Lung microvascular endothelial cell (primary cell): ENCODE measurements around the gene GRID2. TPM values are rescaled to one million over a fixed set of nuclear protein-coding genes. Genes with fewer than 3 reads are reported as not detected.

Experiments used
- DNase-seq, 2 donors: peaks; one replicate each; pipeline versions ENCODE4 v3.0.0 to v3.0.0-alpha.2; 2010; ENCODE audit warnings: low read depth in 2 of 2
- total RNA-seq: library from RNA; depleted of rRNA; stranded (reverse); fragments of >200 nt; gene quantifications from 2 replicates; pipeline ENCODE4 v1.2.1, GENCODE V29; 2014

The GRID2 gene
- total RNA-seq, 1 donor from 2014 or later: not detected

GRCh38 chr4:93786149-93786548, 1482.4 kb downstream of the GRID2 start:
- no peak for DNase-seq

DNA sequence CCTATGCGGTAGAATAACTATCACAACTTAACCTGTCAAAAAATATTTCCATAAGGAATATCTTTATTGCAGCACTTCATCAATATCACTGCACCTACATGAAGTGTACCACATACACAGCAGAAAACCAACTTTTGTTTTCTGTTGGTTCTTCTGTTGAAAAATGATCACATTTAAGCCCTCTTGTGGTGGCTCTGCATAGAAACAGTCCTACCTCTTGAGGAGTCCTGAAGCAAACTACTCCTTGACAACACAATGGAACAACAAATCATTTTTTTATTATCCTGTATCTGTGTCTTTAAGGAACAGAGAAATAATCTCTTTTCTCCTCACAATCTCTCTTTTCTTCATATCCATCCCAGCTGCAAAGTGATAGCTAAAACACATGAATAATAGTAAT, 1484.9 kb downstream of the GRID2 start:
- DNase-seq: peak; percentile 5 to 22

- peak; percentile 43 to 60 for DNase-seq
Observed at GRCh38 chr4:93791570-93792195, 1487.9 kb downstream of the GRID2 start.

- no peak for DNase-seq
Observed at GRCh38 chr4:93802045-93802444, 1498.3 kb downstream of the GRID2 start.

- DNase-seq: no peak
Observed at GRCh38 chr4:93809773-93810172, 1506.0 kb downstream of the GRID2 start.

DNA sequence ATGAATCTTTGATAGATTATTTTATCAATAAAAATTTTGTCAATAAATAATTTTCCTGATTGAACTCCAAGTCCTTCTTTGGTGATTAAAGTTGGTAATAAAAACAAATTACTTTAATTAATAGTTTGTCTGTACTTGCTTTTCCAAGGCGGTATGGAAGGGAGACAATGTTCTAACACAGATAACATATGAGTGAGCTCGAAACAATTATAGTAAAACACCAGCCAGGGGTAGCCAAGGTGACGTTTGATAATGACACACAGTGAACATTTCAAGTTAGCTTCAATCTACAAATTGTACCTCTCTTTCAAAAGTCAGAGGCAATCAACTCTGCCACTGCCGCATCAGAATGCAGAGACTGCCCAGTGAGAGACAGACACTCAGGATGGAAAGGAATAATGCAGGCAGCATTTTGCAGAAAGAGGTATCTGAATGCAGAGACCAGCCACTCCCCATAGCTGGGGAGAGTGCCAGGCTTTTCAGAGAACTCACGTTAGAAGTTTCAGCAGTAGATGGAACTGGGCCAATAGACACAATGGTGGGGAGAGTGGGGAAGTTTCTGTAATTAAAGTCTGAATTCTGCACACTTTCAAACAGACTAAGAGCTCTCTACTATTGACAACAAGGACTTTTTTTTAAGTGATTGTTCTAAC, 1506.7 kb downstream of the GRID2 start:
- DNase-seq: peak in 1 of 2 donors; percentile 14

GRCh38 chr4:93813092-93813491, 1509.3 kb downstream of the GRID2 start:
- no peak for DNase-seq

DNA sequence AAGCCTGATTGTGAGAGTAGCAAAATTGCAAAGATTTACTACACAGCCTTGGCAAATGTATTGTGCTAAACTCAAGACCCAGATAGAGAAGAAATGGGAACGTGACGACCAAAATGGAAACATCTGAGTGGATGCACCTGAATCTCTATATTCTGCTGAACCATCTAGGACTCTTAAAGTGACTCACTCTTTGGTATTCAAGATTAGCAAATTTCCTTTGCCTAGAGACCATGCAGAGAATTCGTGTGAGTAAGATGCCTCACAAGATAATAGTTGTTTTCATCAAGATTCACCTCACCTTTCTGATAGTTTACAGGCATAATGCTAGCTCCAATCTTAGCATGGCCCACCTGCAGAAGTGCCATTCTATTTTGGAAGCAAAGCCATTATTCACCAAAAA, 1510.4 kb downstream of the GRID2 start:
- no peak for DNase-seq

DNA sequence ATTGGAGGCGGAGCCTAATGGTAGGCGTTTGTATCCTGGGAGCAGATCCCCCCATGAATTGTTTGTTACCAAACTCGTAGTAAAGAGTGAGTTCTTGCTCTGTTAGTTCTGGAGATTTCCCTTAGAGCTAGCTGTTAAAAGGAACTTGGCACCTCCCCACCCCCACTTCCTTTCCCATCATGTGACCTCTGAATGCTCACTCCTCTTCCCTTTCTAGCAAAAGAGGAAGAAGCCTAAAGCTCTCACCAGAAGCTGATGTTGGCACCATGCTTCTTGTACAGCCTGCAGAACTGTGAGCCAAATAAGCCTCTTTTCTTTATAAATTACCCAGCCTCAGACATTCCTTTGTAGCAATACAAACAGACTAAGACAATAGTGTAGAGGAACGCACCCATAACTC, 1511.0 kb downstream of the GRID2 start:
- no peak for DNase-seq
